Measurements from ENCODE around the gene ABCG2. TPM values are rescaled to one million over a fixed set of nuclear protein-coding genes. Genes with fewer than 3 reads are reported as not detected.

Gene ABCG2
- 15.2 to 18.9 TPM (median 18.6 TPM) in 5 replicates for total RNA-seq (2022; extraction: Qiagen RNA extraction)

GRCh38 chr4:88158489-88159228, at the start of gene ABCG2:
Gene ABCG2, minus strand, starts transcription at chr4:88158639. Its CDS starts 18,644 bp downstream, at chr4:88139995.

Other genes with a start within 250 kb of the ABCG2 start
- 145 to 200 TPM (median 167 TPM) in 5 replicates for gene SPP1, start 182.9 kb downstream of the ABCG2 start, total RNA-seq (2022; extraction: Qiagen RNA extraction)
- 15.4 to 24.5 TPM (median 23.8 TPM) in 5 replicates for gene PKD2, start 151.0 kb downstream of the ABCG2 start, total RNA-seq (2022; extraction: Qiagen RNA extraction)
- 0.39 to 1.0 TPM (median 0.75 TPM) in 5 replicates for gene PPM1K, start 125.9 kb upstream of the ABCG2 start, total RNA-seq (2022; extraction: Qiagen RNA extraction)
- 2.9 to 3.9 TPM (median 3.2 TPM) in 5 replicates for gene HERC6, start 220.2 kb upstream of the ABCG2 start, total RNA-seq (2022; extraction: Qiagen RNA extraction)